ENCODE results near the gene ANO3. TPM values are rescaled to one million over a fixed set of nuclear protein-coding genes. Genes with fewer than 3 reads are reported as not detected.

Gene ANO3
- polyA plus RNA-seq, 1 experiment, result 3.0 TPM

GRCh38 chr11:26350002-26350401, 18.1 kb downstream of the ANO3 start:
- POLR2A ChIA-PET, result no interaction called here
- no peaks in the 10 kb centered on the region for H3K36me3 ChIP-seq (ENCODE audit: control insufficient read depth, insufficient read depth, low read length)
- CTCF ChIA-PET, result no interaction called here
- no peak overlapping the region for H3K4me3 ChIP-seq (ENCODE audit: low read depth, low read length)
- H3K27me3 ChIP-seq (ENCODE audit: control insufficient read depth, insufficient read depth, low read length), result no peaks in the 10 kb centered on the region
- no peak for DNase-seq (ENCODE audit: low read depth)
- TF ChIP-seq CTCF (IDR thresholded peaks at IDR 0.05; ENCODE audit: insufficient read depth, low read depth, low read length), result no peak

GRCh38 chr11:26353010-26353409, 21.1 kb downstream of the ANO3 start:
- H3K36me3 ChIP-seq (ENCODE audit: control insufficient read depth, insufficient read depth, low read length), result no peaks in the 10 kb centered on the region
- no peaks in the 10 kb centered on the region for H3K27me3 ChIP-seq (ENCODE audit: control insufficient read depth, insufficient read depth, low read length)
- CTCF ChIA-PET, result no interaction called here
- POLR2A ChIA-PET, result no interaction called here
- DNase-seq (ENCODE audit: low read depth), result no peak
- no peak for TF ChIP-seq CTCF (IDR thresholded peaks at IDR 0.05; ENCODE audit: insufficient read depth, low read depth, low read length)
- H3K4me3 ChIP-seq (ENCODE audit: low read depth, low read length), result no peak overlapping the region

GRCh38 chr11:26359055-26359454, 27.1 kb downstream of the ANO3 start:
- Histone ChIP-seq H3K4me3 (ENCODE audit: low read depth, low read length) (no peak overlapping the region), H3K36me3 (ENCODE audit: control insufficient read depth, insufficient read depth, low read length) (no peaks in the 10 kb centered on the region), H3K27me3 (ENCODE audit: control insufficient read depth, insufficient read depth, low read length) (no peaks in the 10 kb centered on the region)
- CTCF ChIA-PET, result no interaction called here
- POLR2A ChIA-PET, result no interaction called here
- DNase-seq (ENCODE audit: low read depth), result no peak
- no peak for TF ChIP-seq CTCF (IDR thresholded peaks at IDR 0.05; ENCODE audit: insufficient read depth, low read depth, low read length)

GRCh38 chr11:26365284-26365683, 33.4 kb downstream of the ANO3 start:
- no peaks in the 10 kb centered on the region for H3K36me3 ChIP-seq (ENCODE audit: control insufficient read depth, insufficient read depth, low read length)
- ChIA-PET CTCF (no interaction called here), POLR2A (no interaction called here)
- H3K4me3 ChIP-seq (ENCODE audit: low read depth, low read length), result no peak overlapping the region
- no peak for DNase-seq (ENCODE audit: low read depth)
- no peaks in the 10 kb centered on the region for H3K27me3 ChIP-seq (ENCODE audit: control insufficient read depth, insufficient read depth, low read length)
- TF ChIP-seq CTCF (IDR thresholded peaks at IDR 0.05; ENCODE audit: insufficient read depth, low read depth, low read length), result no peak

- no peak for TF ChIP-seq CTCF (IDR thresholded peaks at IDR 0.05; ENCODE audit: insufficient read depth, low read depth, low read length)
- ChIA-PET CTCF (no interaction called here), POLR2A (no interaction called here)
- no peaks in the 10 kb centered on the region for H3K36me3 ChIP-seq (ENCODE audit: control insufficient read depth, insufficient read depth, low read length)
- H3K4me3 ChIP-seq (ENCODE audit: low read depth, low read length), result no peak overlapping the region
- DNase-seq (ENCODE audit: low read depth), result no peak
- no peaks in the 10 kb centered on the region for H3K27me3 ChIP-seq (ENCODE audit: control insufficient read depth, insufficient read depth, low read length)
Measured at GRCh38 chr11:26377619-26378018, 45.7 kb downstream of the ANO3 start.

Measured in BJ (cell line).